Natural killer cell (primary cell): ENCODE data around the gene CHD5. TPM values are rescaled to one million over a fixed set of nuclear protein-coding genes. Genes with fewer than 3 reads are reported as not detected.

Experiments
- ATAC-seq, 3 donors: fragments of 150-1000 bp in 2 of 3; fragments of 200-7000 bp in 1 of 3; cut with Tn5 transposase; 1 replicate in 1 of 3; 2 replicates in 2 of 3; pipeline ENCODE4 v1.10.0; 2021; ENCODE audit warnings: mild to moderate bottlenecking in 2 of 3, moderate library complexity in 2 of 3
- DNase-seq, 2 donors: peaks; one replicate each; pipeline versions ENCODE4 v3.0.0 to v3.0.0-alpha.2; 2013 to 2021; ENCODE audit warnings: mixed read lengths in 1 of 2
- H3K27ac ChIP-seq: one replicate; pipeline ENCODE4 v1.5.1; 2013; ENCODE audit warnings: mild to moderate bottlenecking, low read length
- H3K27me3 ChIP-seq: one replicate; pipeline ENCODE4 v1.6.1; 2013; ENCODE audit warnings: low read length; ENCODE audit not compliant: control insufficient read depth, insufficient read depth
- H3K36me3 ChIP-seq: one replicate; pipeline ENCODE4 v1.6.1; 2013; ENCODE audit warnings: low read length; ENCODE audit not compliant: control insufficient read depth, insufficient read depth
- H3K4me1 ChIP-seq: one replicate; pipeline ENCODE4 v1.6.1; 2013; ENCODE audit warnings: low read length; ENCODE audit not compliant: control insufficient read depth, insufficient read depth
- H3K4me3 ChIP-seq: one replicate; pipeline ENCODE4 v1.5.1; 2013; ENCODE audit warnings: low read length
- H3K9me3 ChIP-seq: one replicate; pipeline ENCODE4 v1.6.1; 2013; ENCODE audit warnings: low read length; ENCODE audit not compliant: control insufficient read depth, insufficient read depth
- H3K27ac Mint-ChIP-seq, 2 donors: one replicate each; pipeline ENCODE4 v1.8.0; 2022; ENCODE audit warnings: mild to moderate bottlenecking in 2 of 2, mixed read lengths in 2 of 2, moderate library complexity in 1 of 2
- H3K27me3 Mint-ChIP-seq, 2 donors: one replicate each; pipeline ENCODE4 v1.8.0; 2022; ENCODE audit warnings: low read depth in 2 of 2, mixed read lengths in 2 of 2
- H3K36me3 Mint-ChIP-seq: one replicate; pipeline ENCODE4 v1.8.0; 2022; ENCODE audit warnings: mixed read lengths
- H3K4me1 Mint-ChIP-seq, 2 donors: one replicate each; pipeline ENCODE4 v1.8.0; 2022; ENCODE audit warnings: mixed read lengths in 2 of 2
- H3K4me3 Mint-ChIP-seq: one replicate; pipeline ENCODE4 v1.8.0; 2022; ENCODE audit warnings: mild to moderate bottlenecking, moderate library complexity, mixed read lengths
- H3K9me3 Mint-ChIP-seq, 2 donors: one replicate each; pipeline ENCODE4 v1.8.0; 2022; ENCODE audit warnings: mixed read lengths in 2 of 2
- CTCF ChIP-seq: fragments of 200-600 bp; IDR thresholded peaks from one replicate; pipeline ENCODE4 v1.8.0; 2022; ENCODE audit warnings: antibody characterized with exemption
- WGBS: methylation state at CpG from one replicate; pipeline ENCODE4 v1.1.7; 2013; ENCODE audit warnings: missing lambda C conversion rate; ENCODE audit not compliant: insufficient coverage; 5-methylcytosine and 5-hydroxymethylcytosine counted together
- intact Hi-C: fragments of 100-400 bp; cut with micrococcal nuclease; formaldehyde crosslinking; loops from one replicate; pipeline ENCODE4 v1.14.2; 2022
- total RNA-seq, 4 donors: library from RNA; stranded (reverse); fragments of 120-200 nt in 1 of 4; gene quantifications; one replicate each; pipeline versions ENCODE4 v1.2.3 to v1.2.4, GENCODE V29; 2013 to 2022

The CHD5 gene
- total RNA-seq, 3 donors from 2014 or later (not counting 1 experiment from before 2014, with no cell fraction given), result 0.34 to 1.2 (median 0.73) TPM

GRCh38 chr1:6129313-6129712 lies 50.8 kb downstream of the CHD5 start:
- no peak for DNase-seq
- WGBS, result 73% methylated on average over 9 of the region's 9 CpGs
- intact Hi-C loops, result no loop called here

GRCh38 chr1:6128276-6129081 lies 51.6 kb downstream of the CHD5 start:
- Histone ChIP-seq H3K4me1 (peaks cover 8% of the 10 kb centered on the region), H3K27me3 (no peaks in the 10 kb centered on the region), H3K9me3 (no peaks in the 10 kb centered on the region), H3K27ac (no peak overlapping the region), H3K36me3 (no peaks in the 10 kb centered on the region), H3K4me3 (no peak overlapping the region)
- H3K4me1 Mint-ChIP-seq, result peaks cover 5 to 6% of the 10 kb centered on the region in 2 donors
- ATAC-seq (no peak), DNase-seq (no peak)
- TF ChIP-seq CTCF, result no peak
- WGBS, result 96% methylated on average over 34 of the region's 34 CpGs
- H3K36me3 Mint-ChIP-seq, result no peaks in the 10 kb centered on the region
- no peak overlapping the region for H3K4me3 Mint-ChIP-seq
- peaks cover 0 to 5% of the 10 kb centered on the region in 2 donors for H3K27me3 Mint-ChIP-seq
- H3K9me3 Mint-ChIP-seq, result no peaks in the 10 kb centered on the region
- intact Hi-C loops, result no loop called here
- no peak overlapping the region for H3K27ac Mint-ChIP-seq

More at GRCh38 chr1:6129313-6129712, 50.8 kb downstream of the CHD5 start:
- H3K4me3 Mint-ChIP-seq, result no peak overlapping the region
- peaks cover 0 to 5% of the 10 kb centered on the region in 2 donors for H3K27me3 Mint-ChIP-seq
- H3K4me1 ChIP-seq, result peaks cover 8% of the 10 kb centered on the region
- no peak overlapping the region for H3K4me3 ChIP-seq
- no peaks in the 10 kb centered on the region for H3K9me3 ChIP-seq
- no peak overlapping the region for H3K27ac Mint-ChIP-seq
- ATAC-seq, result no peak
- H3K27me3 ChIP-seq, result no peaks in the 10 kb centered on the region
- TF ChIP-seq CTCF, result no peak
- peaks cover 5 to 6% of the 10 kb centered on the region in 2 donors for H3K4me1 Mint-ChIP-seq
- no peak overlapping the region for H3K27ac ChIP-seq
- no peaks in the 10 kb centered on the region for H3K36me3 ChIP-seq
- no peaks in the 10 kb centered on the region for H3K36me3 Mint-ChIP-seq
- H3K9me3 Mint-ChIP-seq, result no peaks in the 10 kb centered on the region

GRCh38 chr1:6127587-6128163 lies 52.4 kb downstream of the CHD5 start:
- H3K27me3 Mint-ChIP-seq, result peaks cover 0 to 5% of the 10 kb centered on the region in 2 donors
- H3K27ac Mint-ChIP-seq, result no peak overlapping the region
- DNase-seq, result peak; percentile 58 to 71
- H3K36me3 Mint-ChIP-seq, result no peaks in the 10 kb centered on the region
- Histone ChIP-seq H3K9me3 (no peaks in the 10 kb centered on the region), H3K36me3 (no peaks in the 10 kb centered on the region), H3K27ac (no peak overlapping the region), H3K4me3 (no peak overlapping the region), H3K4me1 (peaks cover 8% of the 10 kb centered on the region), H3K27me3 (no peaks in the 10 kb centered on the region)
- WGBS, result 24% methylated on average over 41 of the region's 41 CpGs
- H3K9me3 Mint-ChIP-seq, result no peaks in the 10 kb centered on the region
- H3K4me3 Mint-ChIP-seq, result no peak overlapping the region
- intact Hi-C loops, result no loop called here
- peaks cover 6 to 11% of the 10 kb centered on the region in 2 donors for H3K4me1 Mint-ChIP-seq
- ATAC-seq, result peak; percentile 80 to 98 (median 98)
- no peak for TF ChIP-seq CTCF
